ENCODE measurements around the gene PRKCZ.

The PRKCZ gene

DNA sequence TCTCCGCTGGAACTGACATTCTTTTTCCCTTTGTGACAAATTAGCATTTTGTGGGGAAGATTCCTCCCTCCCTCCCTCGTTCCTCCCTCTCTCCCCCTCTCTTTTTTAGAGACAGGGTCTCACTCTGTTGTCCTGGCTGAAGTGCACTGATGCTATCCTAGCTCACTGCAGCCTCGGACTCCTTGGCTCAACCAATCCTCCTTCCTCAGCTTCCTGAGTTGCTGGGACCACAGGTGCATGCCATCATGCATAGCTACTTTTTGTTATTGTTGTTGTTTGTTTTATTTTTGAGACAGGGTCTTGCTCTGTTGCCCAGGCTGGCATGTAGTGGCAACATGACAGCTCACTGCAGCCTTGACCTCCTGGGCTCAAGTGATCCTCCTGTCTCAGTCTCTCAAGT lies 171.1 kb downstream of the PRKCZ start:
- Histone ChIP-seq H3K4me3 (ENCODE audit: low read depth, low read length) (no peak overlapping the region), H3K27me3 (replicated peaks) (no peaks in the 10 kb centered on the region), H3K27ac (no peak overlapping the region), H3K36me3 (replicated peaks) (no peaks in the 10 kb centered on the region)
- no peak for DNase-seq
- no peak for TF ChIP-seq CTCF (IDR thresholded peaks at IDR 0.05; ENCODE audit: low read depth, low read length, missing control alignments)
- in situ Hi-C loops (cut with HindIII; ENCODE audit: low pct_ligation_motif_present, low sequenced_read_pairs) = loop anchor here (25.0 kb wide), 1 partner anchor 91 kb away; no protein-coding TSS in a partner anchor

DNA sequence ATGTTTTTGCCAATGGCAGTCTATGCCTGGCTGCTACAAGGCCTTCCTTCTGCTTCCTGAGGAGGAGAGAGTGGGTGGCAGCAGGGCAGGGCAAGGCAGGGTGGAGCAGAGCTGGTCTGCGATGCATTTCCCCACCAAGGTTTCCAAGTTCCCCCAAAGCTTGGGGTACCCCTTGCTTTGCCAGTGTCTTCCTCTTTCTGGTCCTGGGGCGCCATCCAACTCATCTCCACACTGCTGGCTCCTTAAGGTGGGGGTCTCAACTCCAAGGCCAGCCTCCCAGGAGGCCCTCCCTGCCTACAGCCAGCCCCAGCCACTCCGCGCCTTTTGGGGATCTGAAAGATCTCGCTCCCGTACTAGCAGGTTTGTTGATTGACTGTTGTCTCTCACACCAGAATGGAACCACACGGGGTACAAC lies 174.0 kb downstream of the PRKCZ start:
- DNase-seq = no peak
- TF ChIP-seq CTCF (IDR thresholded peaks at IDR 0.05; ENCODE audit: low read depth, low read length, missing control alignments) = no peak
- Histone ChIP-seq H3K27ac (no peak overlapping the region), H3K27me3 (replicated peaks) (no peaks in the 10 kb centered on the region), H3K36me3 (replicated peaks) (peaks cover 4% of the 10 kb centered on the region), H3K4me3 (ENCODE audit: low read depth, low read length) (no peak overlapping the region)
- in situ Hi-C loops (cut with HindIII; ENCODE audit: low pct_ligation_motif_present, low sequenced_read_pairs) = loop anchor here (25.0 kb wide), 1 partner anchor 88 kb away; no protein-coding TSS in a partner anchor

- H3K27me3 ChIP-seq (replicated peaks) = no peaks in the 10 kb centered on the region
- H3K27ac ChIP-seq = no peak overlapping the region
- no peak for TF ChIP-seq CTCF (IDR thresholded peaks at IDR 0.05; ENCODE audit: low read depth, low read length, missing control alignments)
- in situ Hi-C loops (cut with HindIII; ENCODE audit: low pct_ligation_motif_present, low sequenced_read_pairs) = loop anchor here (25.0 kb wide), 1 partner anchor 87 kb away; no protein-coding TSS in a partner anchor
- H3K4me3 ChIP-seq (ENCODE audit: low read depth, low read length) = no peak overlapping the region
- H3K36me3 ChIP-seq (replicated peaks) = peaks cover 10% of the 10 kb centered on the region
- no peak for DNase-seq
Observed at GRCh38 chr1:2224631-2225428, 174.6 kb downstream of the PRKCZ start.

GRCh38 chr1:2226525-2227345 lies 176.5 kb downstream of the PRKCZ start:
- Histone ChIP-seq H3K27ac (peak overlapping the region; percentile 87), H3K4me3 (ENCODE audit: low read depth, low read length) (peak overlapping the region; percentile 67), H3K36me3 (replicated peaks) (peaks cover 10% of the 10 kb centered on the region), H3K27me3 (replicated peaks) (no peaks in the 10 kb centered on the region)
- no peak for TF ChIP-seq CTCF (IDR thresholded peaks at IDR 0.05; ENCODE audit: low read depth, low read length, missing control alignments)
- no peak for DNase-seq
- in situ Hi-C loops (cut with HindIII; ENCODE audit: low pct_ligation_motif_present, low sequenced_read_pairs) = no loop called here

GRCh38 chr1:2227346-2228156 lies 177.3 kb downstream of the PRKCZ start:
- peaks cover 10% of the 10 kb centered on the region for H3K36me3 ChIP-seq (replicated peaks)

More at GRCh38 chr1:2227346-2228156, 177.3 kb downstream of the PRKCZ start:
- peak; percentile 88 for DNase-seq
- Histone ChIP-seq H3K27ac (peak overlapping the region; percentile 87), H3K4me3 (ENCODE audit: low read depth, low read length) (peak overlapping the region; percentile 67), H3K27me3 (replicated peaks) (no peaks in the 10 kb centered on the region)
- TF ChIP-seq CTCF (IDR thresholded peaks at IDR 0.05; ENCODE audit: low read depth, low read length, missing control alignments) = no peak
- in situ Hi-C loops (cut with HindIII; ENCODE audit: low pct_ligation_motif_present, low sequenced_read_pairs) = no loop called here

All from brain microvascular endothelial cell (primary cell).